GM18517 (cell line): Measurements from ENCODE around the gene CLTB.

Experiments
- ATAC-seq: cut with Tn5 transposase; IDR thresholded peaks from one replicate; pipeline ENCODE4 v1.9.1; 2021; ENCODE audit warnings: mild to moderate bottlenecking, moderate library complexity; ENCODE audit not compliant: unreplicated experiment

The CLTB gene

DNA sequence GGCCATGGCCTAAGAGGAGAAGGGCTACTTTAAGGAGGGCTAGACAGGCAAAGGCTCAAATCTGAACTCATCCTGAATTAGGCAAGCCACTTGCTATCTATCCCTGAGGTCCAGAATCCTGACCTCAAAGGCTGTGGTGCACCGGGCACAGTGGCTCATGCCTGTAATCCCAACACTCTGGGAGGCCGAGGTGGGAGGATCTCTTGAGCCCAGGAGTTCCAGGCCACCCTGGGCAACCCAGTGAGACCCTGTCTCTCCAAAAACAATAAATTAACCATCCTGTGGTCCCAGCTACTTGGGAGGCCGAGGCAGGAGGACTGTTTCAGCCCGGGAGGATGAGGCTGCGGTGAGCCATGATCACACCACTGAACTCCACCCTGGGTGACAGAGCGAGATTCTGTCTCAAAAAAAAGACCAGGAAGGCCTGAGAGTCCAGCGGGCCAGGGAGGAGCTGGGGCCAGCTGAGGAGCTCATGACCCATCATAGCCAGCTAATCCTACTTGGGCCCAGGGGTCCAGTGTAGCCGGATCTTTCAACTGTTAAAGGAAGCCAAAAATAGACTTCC, 31.9 kb downstream of the CLTB start:
- ATAC-seq: no peak

DNA sequence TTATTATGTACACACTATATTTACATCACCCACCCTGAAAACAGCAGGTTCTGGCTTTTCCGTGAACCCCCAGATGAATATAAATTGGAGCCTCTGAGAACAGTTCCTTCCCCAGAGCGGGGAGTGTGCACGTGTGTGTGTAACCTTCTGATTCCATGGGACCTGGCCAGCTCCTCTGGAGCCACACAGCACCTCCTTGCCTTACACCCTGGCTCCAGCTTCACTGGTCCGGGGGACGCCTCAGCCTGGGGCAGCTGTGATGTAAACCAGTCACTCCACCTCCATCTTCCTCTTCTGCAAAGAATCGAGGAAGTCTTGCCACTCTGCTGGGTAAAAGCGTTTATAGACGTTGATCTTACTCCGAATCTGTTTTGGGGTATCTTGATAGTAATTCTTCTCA, 32.4 kb downstream of the CLTB start:
- no peak for ATAC-seq

DNA sequence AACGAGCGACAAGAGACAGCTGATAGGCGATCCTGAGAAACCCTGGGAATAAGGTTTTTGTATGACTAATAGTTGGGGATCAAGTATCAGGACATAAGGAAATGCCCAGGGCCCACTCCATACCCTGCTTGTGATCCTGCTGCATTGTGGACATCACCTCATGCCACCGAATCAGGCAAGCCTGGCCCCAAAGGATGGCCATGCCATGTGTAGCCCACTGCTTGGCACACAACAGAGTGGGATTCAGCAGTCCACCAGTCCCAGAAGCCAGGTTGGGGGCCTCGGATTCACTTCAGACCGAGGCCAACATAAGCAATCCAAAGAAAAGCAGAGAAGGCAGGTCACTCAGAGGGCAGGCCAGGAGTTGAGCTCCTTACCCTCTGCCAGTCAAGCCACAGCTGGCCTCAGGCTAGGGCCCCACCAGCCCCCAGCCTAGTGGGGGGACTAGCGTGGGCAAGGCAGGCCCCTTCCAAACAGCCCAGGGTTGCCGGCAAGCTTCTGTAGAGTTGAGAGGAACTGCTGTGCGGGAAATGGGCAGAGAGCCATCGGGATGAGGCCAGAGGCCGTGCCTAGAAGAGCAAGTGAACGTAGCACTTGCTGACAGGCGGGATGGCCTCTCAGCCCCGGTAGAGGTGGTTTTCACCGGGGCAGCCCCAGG, 33.0 kb downstream of the CLTB start:
- no peak for ATAC-seq

DNA sequence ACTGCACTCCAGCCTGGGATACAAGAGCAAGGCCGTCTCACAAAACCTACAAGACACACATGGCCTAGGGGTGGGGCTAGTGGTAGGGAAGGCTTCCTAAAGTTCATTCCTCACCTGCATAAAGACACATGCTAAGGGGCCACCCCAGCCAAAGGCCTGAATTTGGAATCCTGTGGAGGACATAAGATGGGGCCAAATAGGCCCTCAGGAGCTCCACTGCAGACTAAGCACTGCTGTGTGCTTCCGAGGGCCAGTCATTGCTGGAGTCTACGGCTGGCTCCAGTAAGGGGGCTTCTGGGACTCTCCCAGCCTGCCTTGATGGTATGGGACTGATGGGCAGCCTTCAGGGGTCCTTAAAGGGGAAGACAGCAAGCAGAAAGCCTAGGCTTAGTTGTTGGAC, 33.6 kb downstream of the CLTB start:
- ATAC-seq: no peak

DNA sequence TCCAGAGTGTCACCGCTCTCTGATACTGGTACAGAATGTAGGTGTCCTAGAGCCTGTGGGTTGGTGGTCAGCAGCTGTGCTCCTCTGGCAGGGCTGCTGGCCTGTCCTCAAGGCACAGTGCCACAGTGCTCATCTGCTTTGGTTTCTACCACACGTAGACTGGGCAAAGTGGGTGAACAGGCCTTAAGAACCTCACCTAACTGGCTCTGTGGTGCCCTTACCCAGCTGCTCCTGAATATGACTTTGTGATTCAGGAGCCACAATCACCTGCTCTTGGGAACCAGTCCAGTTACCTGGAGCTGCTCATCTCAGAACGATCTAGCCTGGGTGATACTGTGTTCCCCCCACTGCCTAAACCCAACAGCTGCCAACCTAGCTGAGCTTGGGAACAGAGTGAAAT, 34.4 kb downstream of the CLTB start:
- ATAC-seq: no peak

DNA sequence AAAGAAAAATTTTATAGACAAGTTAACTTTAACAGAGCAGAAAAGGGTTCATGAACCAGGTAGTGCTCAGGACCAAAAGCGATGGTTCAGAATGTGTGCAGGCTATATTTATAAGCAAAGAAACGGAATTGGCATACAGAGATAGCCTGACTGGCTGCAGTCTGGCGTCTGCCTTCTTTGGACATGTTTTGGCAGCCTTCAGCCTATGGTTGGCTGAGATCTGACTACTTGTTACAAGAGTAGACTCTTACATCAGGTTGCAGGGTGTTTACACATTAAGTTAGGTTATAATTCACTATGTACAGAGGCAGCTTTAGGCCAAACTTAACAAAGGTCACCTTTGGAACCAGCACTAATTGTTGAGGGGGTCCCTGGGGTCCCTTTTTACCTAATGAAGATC, 34.9 kb downstream of the CLTB start:
- ATAC-seq: no peak

DNA sequence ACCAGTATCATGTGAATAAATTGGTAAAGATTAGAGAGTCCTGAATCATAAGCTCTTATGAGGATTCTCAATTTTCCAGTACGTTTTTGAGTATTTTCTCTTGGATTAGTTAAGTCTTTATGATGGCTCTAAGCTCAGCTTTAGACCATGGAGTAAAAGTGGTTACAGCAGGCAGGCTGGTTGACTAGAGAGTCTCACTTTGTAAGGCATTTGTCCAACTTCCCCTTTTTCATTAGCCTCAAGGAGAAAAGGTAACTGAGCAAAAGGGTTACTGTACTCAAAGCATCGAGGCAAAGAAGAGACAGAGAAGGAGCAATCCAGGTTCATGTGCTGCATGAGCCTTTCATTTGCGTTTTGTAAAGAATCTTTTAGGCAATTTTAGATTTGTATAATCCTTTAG, 36.5 kb downstream of the CLTB start:
- no peak for ATAC-seq

DNA sequence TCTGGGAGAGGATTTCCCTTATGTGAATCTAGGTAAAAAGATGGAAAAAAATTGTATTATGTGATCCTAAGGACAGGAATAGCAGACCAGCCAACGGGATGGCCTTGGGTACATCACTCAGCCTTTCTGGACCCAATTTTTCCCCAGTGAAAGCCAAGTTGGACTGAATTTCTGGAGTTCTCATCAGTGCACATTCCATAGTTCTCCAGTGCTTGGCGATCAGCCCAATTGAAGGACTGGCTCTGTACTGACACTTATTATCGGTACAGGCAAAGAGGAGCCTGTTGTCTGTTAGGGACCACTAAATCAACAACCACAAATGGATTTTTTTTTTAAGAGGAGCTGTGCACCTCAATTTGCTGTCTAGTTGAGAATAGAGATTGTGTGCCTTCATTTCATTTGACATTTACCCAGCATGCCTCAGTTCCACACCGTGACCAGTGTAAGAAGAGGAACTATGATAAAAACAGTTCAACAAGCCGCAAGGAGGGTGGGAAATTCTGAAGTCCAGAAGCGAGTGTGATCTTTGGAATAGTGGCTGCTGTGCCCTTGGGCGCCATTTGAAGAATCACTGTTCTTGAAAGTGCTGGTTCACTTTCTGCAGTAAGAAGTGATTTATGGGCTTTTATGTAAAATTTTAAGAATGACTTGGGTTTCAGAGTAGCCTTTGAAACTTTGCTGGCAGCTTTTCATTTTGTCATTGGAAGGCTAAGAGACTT, 43.1 kb downstream of the CLTB start:
- no peak for ATAC-seq

DNA sequence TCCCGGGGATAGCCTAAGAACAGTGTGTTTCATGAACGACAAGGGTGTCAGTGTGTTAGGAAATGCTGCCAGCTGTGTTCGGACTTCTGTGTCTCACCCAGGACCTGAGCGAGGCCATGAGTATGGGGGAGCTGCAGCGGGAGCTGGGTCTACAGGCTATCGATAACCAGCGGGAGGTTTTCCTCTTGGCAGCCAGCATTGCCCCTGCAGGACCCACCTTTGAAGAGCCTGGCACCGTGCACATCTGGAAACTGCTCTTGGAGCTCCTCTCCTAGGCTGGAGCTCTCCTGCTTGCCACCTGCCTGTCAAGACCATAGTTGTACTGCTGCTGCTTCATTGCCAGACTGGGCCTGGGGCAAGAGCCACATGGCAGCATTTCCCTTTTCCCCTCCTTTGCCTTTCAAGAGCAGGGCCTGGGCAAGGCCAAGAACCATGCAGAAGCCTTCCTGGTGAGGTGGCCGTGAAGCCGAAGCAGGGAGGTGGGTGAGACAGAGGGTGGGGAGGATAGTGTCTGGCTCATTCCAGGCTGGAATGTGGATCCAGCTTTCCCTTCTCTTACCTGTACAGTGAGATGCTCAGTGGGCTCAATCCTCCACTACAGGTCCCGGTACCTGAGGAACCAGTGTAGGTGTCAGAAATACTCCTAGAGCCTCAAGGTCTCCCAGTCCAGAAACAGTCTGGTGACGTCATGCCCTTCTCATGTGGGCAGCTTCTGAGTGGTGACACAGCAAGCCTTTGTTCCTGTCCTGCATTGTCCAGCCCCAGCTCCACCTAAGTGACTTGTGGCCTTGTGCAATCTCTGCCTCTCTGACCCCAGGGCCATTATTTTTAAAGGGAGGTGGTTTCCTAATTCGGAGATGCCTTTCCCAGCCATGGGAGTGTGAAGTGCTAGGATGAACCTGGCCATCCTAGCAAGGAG, 44.5 kb downstream of the CLTB start:
- no peak for ATAC-seq

DNA sequence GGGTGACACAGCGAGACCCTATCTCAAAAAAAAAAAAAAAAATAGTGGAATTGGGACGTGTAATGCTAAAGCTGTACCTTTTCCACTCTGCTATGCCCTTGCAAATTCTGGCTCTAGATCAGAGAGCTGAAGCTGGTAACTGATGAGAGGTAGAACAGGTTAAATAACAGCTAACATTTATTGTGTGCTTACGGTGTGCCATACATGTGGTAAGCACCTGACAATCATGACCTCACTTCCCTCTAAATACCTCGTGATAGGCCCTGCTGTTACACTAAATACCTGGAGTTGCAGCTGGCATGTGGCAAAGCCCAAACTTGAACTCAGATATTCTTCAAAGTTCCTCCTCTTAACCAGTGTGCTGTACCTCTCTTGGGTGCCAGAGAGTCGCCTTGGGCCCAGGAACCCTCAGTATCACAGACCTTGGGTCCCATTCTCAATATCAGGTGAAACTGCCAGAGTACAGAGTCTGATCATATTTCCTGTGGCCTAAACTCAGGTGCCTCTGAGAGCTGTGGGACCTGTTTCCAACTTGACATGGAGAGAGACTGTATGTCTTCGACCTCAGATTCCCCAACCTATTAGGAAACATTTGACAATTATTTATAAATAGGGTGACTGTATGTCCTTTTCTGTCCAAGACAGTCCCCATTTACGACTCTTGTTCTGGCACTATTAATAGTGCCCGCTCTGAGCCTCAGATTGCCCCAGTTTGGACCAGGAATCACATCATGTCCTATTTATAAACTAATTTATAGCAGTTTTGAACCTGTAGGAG, 46.2 kb downstream of the CLTB start:
- no peak for ATAC-seq

DNA sequence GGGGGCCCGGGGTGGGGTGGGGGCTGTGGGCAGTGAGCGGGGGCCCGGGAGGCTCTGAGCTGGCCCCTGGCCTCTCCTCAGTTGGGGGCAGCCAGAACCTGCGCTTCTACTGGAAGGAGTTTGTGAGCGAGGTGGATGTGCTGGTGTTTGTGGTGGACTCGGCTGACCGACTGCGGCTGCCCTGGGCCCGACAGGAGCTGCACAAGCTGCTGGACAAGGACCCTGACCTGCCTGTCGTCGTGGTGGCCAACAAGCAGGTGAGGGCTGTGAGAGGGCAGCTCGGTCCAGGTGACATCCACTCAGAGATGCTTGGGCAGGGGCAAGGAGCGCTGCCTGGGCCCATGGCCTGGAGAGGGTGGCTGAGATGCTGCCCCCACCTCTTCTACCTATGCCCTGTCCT, 47.6 kb downstream of the CLTB start:
- no peak for ATAC-seq

DNA sequence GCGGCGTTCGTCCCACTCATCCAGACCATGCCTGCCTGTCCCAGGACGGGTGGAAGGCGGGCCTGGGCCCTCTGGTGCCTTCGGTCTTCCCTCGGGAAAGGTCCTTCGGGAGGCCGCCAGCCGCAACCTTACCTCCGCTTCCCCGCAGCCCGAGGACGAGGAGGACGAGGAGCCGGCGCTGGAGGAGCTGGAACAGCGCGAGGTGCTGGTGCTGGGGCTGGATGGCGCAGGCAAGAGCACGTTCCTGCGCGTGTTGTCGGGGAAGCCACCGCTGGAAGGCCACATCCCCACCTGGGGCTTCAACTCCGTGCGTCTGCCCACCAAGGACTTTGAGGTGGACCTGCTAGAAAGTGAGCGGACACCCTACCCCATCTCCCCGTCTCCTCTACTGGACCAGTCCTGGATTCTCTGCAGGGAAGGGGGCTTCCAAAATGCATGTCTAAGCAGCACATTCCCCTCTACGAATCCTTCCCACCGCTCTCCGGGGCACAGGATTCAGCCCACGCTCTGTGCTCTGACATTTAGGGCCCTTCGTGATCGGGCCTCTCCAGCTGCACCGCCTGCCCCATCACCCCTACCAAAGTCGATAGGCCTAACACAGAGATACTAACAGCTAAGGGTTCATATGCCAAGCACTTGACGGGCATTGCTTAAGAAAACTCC, 50.0 kb downstream of the CLTB start:
- ATAC-seq: no peak

DNA sequence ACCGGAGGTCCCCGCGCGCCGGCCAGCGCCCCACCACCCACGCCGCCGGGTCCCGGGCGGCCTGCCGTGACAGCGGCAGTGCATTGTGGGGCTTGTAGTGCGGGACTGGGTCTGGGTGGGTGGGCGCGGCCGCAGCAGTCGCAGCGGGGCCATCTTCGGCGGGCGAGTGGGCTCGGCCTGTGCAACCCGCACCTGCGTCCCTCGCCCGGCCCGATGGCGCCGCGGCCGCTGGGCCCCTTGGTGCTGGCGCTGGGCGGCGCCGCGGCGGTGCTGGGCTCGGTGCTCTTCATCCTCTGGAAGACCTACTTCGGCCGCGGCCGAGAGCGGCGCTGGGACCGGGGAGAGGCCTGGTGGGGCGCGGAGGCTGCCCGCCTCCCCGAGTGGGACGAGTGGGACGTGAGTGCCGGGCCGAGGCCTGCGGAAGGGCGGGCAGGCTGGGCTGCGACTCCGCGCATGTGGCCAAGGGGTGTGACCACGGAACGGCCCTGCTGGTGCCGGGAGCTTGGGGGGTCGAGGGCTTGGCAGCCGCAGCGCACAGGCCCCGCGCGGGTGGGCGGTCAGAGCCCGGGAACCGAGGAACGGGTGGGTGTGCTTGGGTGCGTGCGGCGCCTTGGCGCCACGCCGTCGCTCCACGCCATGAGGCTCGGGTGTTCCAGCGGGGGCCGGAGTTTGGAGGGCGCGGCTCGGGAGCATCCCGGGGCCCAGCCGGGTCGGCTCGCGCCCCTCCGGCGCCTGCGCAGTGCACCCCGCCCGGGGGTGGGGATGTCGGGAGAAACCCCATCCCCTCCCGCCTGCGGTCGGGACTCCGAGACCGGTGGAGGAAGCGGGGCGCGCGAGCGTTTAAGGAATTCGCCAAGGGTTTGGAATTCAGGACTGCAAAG, 50.7 kb downstream of the CLTB start, which contains the start of gene ARL10:
TSS of gene ARL10 (plus strand) at position 137 of the 881 bp plus-strand sequence. CDS start at position 214, 77 bp downstream.
- ATAC-seq: no peak

DNA sequence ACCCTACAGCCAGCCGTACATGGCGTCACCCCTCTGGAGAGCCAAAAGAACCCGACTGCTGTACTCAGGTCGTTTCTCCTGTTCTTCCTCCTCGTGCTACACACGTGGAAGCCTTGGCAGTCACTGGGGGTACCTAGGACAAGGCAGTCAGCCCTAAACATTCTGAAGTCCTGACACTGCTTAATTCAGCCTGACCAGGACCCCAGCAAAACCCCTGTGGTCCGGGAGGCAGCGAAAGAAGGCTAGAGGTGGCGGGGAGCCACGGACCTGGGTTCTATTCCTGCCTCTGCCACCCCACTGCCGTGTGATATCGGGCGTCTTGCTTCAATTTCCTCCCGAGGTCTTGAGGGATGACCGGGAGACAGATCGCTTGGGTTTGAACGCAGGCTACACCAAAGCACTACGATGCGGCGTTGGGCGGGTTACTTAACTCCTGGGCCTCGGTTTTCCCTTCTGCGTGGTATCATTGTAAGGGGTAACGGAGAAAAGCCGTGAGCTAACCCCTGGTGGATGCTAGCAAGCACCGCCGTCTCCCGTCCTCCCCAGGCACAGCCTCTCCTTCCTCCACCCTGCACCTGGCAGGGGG, 51.5 kb downstream of the CLTB start:
- no peak for ATAC-seq

DNA sequence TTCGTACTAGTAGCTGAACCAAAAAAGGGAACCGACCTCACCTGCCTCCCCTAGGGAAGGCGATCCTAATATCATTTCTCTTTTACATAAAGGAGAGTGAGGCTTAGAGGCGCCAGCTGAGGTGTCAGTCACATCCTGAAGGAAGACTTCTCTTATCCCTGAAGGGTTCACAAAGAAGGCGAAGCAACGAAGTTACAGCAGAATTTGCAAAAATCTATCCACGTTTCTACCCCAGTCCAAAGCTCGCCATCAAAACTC, 54.2 kb downstream of the CLTB start:
- peak; percentile 7 for ATAC-seq

DNA sequence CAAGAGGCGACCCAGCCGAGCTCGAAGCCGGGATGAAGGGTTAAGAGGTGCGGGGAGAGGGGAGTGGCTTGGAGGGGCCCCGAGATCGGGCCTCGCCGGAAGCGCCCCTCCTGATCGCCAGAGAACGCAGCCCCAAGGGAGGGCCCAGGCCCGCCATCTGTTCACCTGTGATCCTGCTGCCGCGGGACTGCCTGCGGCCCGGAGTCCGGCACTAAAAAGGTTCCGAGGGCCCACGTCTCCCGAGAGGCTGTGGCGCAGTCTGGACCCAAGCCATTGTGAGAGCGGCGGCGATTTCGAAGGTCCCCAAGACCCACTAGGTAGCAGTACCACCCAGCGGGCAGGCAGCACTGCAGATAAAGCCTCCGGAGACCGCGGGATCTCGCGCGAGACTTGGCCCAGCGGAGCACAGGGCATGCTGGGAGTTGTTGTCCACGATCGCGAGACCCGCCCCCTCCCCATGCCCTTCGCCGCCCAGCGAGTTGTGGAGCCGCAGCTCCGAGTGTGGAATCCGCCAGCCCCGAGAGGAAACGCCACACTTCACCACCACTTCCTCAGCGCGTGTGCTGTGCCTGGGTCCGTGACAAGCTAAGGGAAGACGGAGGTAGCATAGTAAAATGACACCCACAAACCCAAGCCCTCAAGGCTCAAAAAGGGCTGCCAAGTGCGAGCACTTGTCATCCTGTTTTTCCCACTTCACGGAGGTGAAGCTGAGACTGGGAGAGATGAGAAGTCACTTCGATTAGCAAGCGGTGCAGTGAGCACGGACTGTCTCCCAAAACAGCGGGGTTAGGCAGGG, 54.7 kb downstream of the CLTB start, which contains the start of gene KIAA1191:
TSS of gene KIAA1191 (minus strand) at position 328 of the 796 bp plus-strand sequence. CDS start 2,256 bp downstream, outside the sequence.
- peak; percentile 87 for ATAC-seq

DNA sequence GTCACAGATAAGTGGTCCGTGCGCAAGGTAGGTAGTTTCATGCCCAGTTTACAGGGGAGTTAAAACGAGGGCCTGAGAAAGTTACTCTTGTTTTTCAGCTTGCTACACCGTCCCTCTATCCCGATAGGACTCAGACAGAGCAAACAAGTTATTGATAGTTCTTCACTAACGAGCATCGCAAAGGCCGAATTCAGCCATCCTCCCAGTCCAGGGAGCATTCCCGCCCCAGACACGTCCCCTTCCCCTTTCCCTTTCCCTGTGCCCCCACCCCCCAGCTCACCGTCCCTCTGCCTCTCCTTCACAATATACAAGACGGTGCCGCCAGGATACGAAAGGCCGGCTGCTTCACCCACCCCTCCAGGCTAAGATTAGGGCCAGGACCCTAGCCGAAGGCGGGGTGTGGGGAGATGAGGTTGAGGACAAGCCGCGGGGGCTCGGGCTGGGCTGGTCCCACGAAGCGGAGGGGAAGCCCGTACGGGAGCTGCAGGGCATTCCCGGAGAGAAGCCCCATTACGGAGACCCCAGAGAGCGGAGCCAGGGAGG, 55.4 kb downstream of the CLTB start:
- ATAC-seq: no peak

DNA sequence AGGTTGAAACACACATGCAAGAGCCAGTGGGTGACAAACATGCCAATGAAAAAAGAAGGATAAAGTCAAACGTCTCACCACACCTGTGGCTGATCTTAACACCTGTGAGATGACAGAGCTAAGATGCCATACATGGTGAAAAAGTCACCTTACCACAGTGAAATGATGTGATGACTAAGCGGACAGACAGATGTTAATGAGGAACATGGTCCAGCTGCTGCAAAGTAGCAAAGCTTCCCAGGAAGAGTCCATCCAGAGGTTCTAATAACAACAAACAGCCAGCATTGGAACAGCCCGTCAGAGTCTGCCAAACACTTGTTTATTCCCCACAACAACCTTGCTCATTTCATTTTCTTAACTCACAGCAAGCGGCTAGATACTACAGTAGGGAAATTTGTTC, 56.7 kb downstream of the CLTB start:
- ATAC-seq: no peak
